SK-N-MC (cell line): Measurements from ENCODE around the gene CYB5R3.

Experiments
- DNase-seq: peaks from one replicate; pipeline ENCODE4 v3.0.0-alpha.2; 2011; ENCODE audit warnings: low read depth, low spot score
- H3K27ac ChIP-seq: fragments of 200-600 bp; sonication (generic); 2 replicates; pipeline ENCODE4 v1.5.1; 2016; ENCODE audit warnings: mixed run types
- H3K36me3 ChIP-seq: fragments of 200-600 bp; sonication (generic); 2 replicates; pipeline ENCODE4 v1.6.1; 2017; ENCODE audit warnings: antibody characterized with exemption, low read length, mixed read lengths; ENCODE audit not compliant: insufficient read depth
- H3K4me3 ChIP-seq: fragments of 200-600 bp; sonication (generic); 2 replicates; pipeline ENCODE4 v1.5.1; 2016
- H3K9ac ChIP-seq: fragments of 200-600 bp; sonication (generic); 2 replicates; pipeline ENCODE4 v1.8.0; 2017; ENCODE audit warnings: mixed run types, mixed read lengths; ENCODE audit not compliant: insufficient read length
- H3K9me3 ChIP-seq: fragments of 200-600 bp; sonication (generic); 2 replicates; pipeline ENCODE4 v1.6.1; 2017; ENCODE audit warnings: low read depth, mild to moderate bottlenecking, antibody characterized with exemption, low read length, moderate library complexity, mixed read lengths
- EZH2 ChIP-seq: fragments of 200-600 bp; sonication (generic); IDR thresholded peaks from one replicate; pipeline ENCODE4 v1.6.1; 2017; ENCODE audit warnings: antibody characterized with exemption
- FOXP2 ChIP-seq: optimal IDR thresholded peaks from 2 replicates; pipeline ENCODE3; 2011; ENCODE audit warnings: mild to moderate bottlenecking, moderate library complexity; ENCODE audit not compliant: insufficient read depth; ENCODE audit errors: extremely low read length, control extremely low read depth
- POLR2AphosphoS5 ChIP-seq: IDR thresholded peaks from 2 replicates; pipeline ENCODE4 v1.6.1; 2012; ENCODE audit warnings: mild to moderate bottlenecking, low read depth, low read length, borderline replicate concordance

The CYB5R3 gene

DNA sequence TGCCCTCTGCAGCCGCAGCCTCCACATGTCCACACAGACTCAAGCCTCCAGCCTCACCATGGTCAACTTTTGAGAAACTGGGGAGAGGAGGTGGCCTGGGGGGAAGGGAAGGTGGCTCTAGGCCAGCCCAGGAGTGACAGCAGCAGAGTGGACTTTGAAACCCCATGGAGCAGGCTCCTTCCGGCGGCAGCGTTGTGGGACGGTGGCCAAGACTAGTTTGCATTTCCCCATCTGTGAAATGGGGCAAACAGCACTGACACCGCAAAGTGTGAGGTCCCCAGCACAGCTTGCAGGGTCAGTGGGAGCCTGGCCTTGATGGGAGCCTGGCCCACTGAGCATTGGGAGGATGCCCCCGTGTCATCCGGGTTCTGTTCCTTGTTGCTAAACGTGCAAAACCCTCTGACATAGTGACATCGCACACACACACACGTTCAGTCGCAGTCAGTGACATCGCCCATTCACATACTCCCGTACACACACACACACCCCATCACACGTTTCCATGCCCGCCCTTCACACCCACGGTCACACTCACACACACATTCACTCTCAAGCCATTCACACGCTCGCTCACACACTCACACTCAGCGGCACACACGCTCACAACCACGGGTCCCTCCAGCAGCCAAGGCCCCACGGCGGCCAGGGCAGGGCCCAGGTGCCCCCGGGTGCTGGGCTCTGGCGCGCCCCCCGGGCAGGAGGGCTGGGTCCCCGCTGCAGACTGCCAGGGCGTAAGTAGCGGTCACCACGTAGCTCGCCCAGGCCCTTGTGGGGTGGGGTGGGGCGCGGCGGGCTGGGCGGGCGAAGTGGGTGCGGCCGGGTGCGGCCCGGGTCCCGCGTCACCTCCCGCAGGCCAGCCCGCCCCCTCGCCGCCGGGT lies 585 bp downstream of the CYB5R3 start:
- Histone ChIP-seq H3K9me3 (no peaks in the 10 kb centered on the region), H3K4me3 (peak overlapping the region; percentile 92), H3K36me3 (no peaks in the 10 kb centered on the region), H3K9ac (peak overlapping the region; percentile 90), H3K27ac (no peak overlapping the region)
- TF ChIP-seq FOXP2 (no peak), POLR2AphosphoS5 (no peak), EZH2 (no peak)
- no peak for DNase-seq

DNA sequence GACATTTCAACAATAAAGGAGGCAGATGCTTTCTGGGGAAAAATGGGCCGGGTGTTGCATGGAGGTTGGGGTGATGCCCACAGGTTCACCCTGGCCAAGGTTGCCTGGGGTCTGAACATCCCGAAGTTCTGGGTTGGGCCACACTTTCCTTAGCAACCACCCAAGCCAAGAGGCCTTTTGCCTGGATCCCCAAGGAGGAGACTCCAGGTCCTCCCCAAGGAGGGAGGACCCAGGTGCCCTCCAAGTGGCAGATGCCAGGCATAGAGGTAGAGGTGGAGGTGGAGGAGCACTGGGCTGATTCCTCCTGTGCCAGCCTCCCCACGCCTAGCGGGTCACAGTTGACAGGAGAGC lies 1.2 kb downstream of the CYB5R3 start:
- peak overlapping the region; percentile 90 for H3K9ac ChIP-seq
- H3K4me3 ChIP-seq, result peak overlapping the region; percentile 92
- H3K27ac ChIP-seq, result no peak overlapping the region
- no peaks in the 10 kb centered on the region for H3K36me3 ChIP-seq
- no peaks in the 10 kb centered on the region for H3K9me3 ChIP-seq
- TF ChIP-seq EZH2 (no peak), POLR2AphosphoS5 (no peak), FOXP2 (no peak)
- DNase-seq, result no peak

DNA sequence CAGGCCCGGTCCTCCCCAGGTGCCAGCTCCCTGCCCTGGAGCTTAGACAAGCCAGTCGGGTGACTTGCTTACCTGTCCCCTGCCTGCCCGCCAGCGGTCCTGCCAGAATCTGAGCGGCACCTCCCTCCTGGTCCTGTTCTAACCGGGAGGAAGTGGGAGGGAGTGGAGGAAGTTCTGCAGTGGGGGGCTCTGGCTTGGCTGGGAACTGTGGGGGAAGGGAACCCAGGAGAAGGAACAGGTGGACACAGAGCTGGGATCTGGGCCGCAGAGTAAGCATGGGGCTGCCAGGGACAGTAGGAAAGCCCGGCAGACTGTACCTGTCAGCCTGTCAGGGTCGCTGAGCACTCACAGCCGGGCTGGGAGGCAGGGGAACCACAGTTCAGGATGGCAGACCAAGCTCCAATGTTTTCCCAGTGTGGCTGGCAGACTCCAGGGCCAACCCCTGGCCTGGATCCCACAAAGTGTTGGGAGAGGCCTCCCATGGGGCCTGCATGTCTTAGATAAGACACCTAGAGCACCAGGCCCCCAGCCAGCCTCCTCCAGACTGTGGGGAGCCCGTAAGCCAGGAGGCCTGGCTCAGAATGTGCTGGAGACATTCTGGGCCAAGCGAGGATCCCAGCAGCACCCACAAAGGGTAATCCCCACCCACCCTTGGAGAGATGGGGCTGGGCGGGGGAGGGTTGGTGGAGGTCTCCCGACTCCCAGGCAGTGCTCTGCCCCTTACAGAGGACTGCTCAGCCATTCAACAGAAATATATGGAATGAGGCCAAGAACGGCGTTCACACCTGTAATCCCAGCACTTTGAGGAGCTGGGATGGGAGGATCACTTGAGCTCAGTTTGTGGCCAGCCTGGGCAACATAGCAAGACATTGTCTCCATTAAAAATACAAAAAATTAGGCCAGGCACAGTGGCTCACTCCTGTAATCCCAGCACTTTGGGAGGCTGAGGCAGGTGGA lies 2.3 kb downstream of the CYB5R3 start:
- TF ChIP-seq POLR2AphosphoS5 (no peak), FOXP2 (no peak), EZH2 (no peak)
- Histone ChIP-seq H3K9me3 (no peaks in the 10 kb centered on the region), H3K27ac (no peak overlapping the region), H3K36me3 (no peaks in the 10 kb centered on the region), H3K9ac (no peak overlapping the region), H3K4me3 (no peak overlapping the region)
- no peak for DNase-seq

DNA sequence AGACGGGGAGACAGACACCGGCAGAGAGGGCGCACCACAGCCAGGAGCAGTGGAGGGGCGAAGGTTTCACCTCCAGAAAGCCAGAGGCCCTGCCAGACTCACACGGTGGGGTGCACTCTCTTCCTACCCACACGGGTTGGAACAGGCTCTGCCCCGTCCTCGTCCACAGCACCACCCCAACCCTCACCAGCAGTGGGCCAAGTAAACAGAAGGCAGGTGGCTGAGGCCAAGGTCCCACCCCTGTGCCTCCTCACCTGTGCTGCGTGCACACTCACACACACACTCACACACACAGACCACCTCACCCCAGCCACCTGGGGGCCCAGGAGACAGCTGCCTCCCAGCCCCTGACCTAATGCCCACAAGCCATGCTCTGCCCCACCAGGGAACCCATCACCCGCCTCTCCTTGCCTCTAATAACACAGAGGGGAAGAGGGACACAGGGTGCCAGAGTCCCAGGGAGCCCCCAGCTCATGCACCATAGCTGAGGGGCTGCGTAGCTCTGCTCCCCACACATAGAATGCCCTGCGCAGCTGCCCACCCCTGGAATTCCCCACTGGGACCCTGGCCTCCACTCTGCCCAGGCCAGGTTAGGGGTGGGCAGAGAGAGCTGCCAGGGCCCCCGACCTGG lies 3.1 kb downstream of the CYB5R3 start:
- Histone ChIP-seq H3K4me3 (no peak overlapping the region), H3K36me3 (no peaks in the 10 kb centered on the region), H3K9ac (no peak overlapping the region), H3K27ac (no peak overlapping the region), H3K9me3 (no peaks in the 10 kb centered on the region)
- no peak for TF ChIP-seq FOXP2
- no peak for TF ChIP-seq EZH2
- TF ChIP-seq POLR2AphosphoS5, result no peak
- DNase-seq, result no peak

DNA sequence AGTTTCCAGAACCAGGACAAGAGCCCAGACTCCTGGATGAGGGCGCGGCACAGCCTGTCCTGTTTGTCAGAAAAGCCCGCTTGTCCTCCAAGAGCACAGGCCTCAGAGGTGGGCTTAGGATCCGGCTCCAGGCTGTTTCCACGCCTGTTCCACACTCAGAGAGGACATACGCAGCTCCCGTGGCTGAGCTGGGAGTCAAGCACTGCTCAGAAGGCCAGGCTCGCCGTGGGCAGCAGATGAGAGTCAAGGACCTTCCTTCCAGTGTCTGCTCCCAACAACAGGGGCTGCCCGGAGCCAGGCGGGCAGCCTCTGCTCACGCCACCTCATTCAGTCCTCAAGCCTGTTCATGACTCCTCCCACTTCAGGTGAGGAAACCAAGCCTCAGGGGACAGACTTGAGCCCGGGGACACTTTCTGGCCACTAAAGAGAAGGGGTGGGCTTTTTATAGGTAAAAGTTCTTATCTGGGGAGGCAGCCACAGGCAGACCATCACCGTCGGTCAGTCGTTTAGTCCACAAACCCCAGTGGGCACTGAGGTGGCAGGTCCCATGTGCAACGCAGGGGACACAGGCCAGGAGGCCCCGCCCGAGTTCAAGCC lies 3.8 kb downstream of the CYB5R3 start:
- no peak for TF ChIP-seq EZH2
- TF ChIP-seq POLR2AphosphoS5, result no peak
- no peak for TF ChIP-seq FOXP2
- Histone ChIP-seq H3K27ac (peak overlapping the region; percentile 76), H3K9me3 (no peaks in the 10 kb centered on the region), H3K36me3 (no peaks in the 10 kb centered on the region), H3K4me3 (peak overlapping the region; percentile 42; the same call in 1 of the 2 replicates), H3K9ac (peak overlapping the region; percentile 49)
- no peak for DNase-seq

DNA sequence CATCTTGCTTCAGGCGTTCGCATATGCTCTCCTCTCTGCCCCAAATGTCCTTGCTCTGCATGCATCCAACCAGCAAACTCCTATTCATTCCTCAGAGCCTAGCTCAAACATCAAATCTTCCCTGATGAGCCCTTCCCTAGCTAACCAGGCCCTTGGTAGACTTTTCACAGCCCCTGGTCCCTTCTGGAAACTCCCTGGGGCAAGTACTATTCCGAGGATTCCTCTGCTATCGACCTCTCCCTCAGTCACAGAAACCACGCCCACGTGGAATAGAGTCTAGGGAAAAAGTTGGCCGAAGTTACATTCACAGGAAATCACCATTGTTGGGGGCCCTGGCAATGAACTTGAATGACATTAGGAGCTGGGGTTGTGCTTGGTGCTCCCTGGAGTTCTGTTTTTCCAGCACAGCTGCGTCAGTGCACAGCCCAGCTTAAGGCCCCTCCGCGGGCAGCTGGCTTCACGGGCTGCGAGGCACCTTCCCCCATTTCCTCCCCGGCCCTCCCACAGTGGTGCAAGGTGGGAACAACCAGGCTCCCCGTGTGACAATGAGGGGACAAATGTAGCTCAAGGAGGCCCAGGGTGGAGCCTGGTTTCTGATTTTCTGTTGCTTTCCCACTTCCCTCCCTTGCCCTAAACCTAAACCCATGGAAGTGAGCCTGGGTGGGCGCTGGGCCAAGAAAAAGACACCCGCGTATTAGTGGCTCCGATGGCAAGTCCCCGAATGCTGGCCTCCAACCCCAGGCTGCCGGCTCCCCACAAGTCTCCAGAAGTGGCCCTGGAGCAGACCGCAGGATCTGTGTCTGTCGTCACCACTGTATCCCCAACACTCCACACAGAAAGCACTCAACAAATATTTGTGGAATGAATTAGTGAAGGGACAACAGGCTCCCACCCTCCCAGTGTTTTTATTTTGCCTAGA lies 4.5 kb downstream of the CYB5R3 start:
- peak overlapping the region; percentile 49 for H3K9ac ChIP-seq
- no peaks in the 10 kb centered on the region for H3K36me3 ChIP-seq
- peak overlapping the region; percentile 76 for H3K27ac ChIP-seq
- no peaks in the 10 kb centered on the region for H3K9me3 ChIP-seq
- DNase-seq, result no peak
- TF ChIP-seq FOXP2 (no peak), EZH2 (no peak), POLR2AphosphoS5 (no peak)
- peak overlapping the region; percentile 42 for H3K4me3 ChIP-seq

DNA sequence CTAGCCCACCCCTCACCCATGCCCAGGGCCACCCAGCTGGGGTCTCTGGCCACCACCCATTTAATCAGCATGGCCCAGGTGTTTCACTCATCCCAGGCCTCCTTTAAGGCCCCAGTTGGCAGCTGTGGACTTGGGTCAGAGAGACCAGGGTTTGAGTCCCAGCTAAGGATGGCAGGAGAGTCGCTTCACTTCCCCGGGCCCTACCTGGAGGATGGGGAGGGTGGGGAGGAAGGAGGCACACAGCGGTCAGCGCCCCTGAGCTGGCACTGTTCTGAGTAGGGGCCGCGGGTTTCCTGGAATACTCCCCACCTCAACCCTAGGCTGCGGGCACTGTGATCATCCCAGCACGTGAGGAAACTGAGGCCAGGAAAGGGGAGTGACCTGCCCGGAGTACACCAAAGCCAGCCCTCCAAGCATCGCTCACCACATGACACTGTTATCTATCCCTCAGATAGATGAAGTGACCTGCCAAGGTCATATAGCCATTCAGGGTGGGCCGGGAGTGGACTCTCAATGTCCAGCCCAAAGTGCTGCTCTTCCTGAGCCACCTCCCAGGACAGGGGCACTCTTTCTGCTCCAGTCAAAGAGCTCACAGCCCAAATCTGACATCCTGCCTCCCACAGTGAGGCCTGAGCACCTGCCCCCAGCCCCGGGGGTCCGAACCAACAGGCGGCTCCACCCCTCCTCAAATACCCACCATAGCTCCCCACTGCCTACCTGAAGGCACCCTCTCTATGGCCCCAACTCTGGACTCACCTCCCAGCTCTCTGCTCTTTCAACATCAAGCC lies 5.4 kb downstream of the CYB5R3 start:
- Histone ChIP-seq H3K36me3 (no peaks in the 10 kb centered on the region), H3K4me3 (no peak overlapping the region), H3K9me3 (no peaks in the 10 kb centered on the region), H3K27ac (no peak overlapping the region), H3K9ac (no peak overlapping the region)
- no peak for DNase-seq
- TF ChIP-seq POLR2AphosphoS5 (no peak), EZH2 (no peak), FOXP2 (no peak)
